VCaP (cell line): ENCODE results near the gene SLC6A16.
"Not testable (repeated sequence)": the region's sequence is repeated elsewhere in the genome, so short reads cannot be mapped to it uniquely, and the experiment has no call there.

Experiments used
- H3K27ac ChIP-seq: fragments of 450-650 bp; 2 replicates; pipeline ENCODE4 v1.5.1; 2017
- CTCF ChIP-seq: fragments of 450-650 bp; conservative IDR thresholded peaks from 2 replicates; pipeline ENCODE4 v1.5.1; 2017; ENCODE audit warnings: mild to moderate bottlenecking, moderate library complexity

Gene SLC6A16

GRCh38 chr19:49324801-49325576 is at the start of gene SLC6A16:
TSS of gene SLC6A16 (minus strand) at chr19:49325191. CDS start at chr19:49311347, 13,844 bp downstream.
- H3K27ac ChIP-seq, result no peak within 1 kb of the TSS
- TF ChIP-seq CTCF, result no peak

- not testable (repeated sequence) for H3K27ac ChIP-seq
Measured at GRCh38 chr19:49373174-49373573, 48.2 kb upstream of the SLC6A16 start.

GRCh38 chr19:49371184-49371583 is 46.2 kb upstream of the SLC6A16 start:
- H3K27ac ChIP-seq, result no peak overlapping the region
- TF ChIP-seq CTCF, result no peak

- no peak for TF ChIP-seq CTCF
- no peak overlapping the region for H3K27ac ChIP-seq
Measured at GRCh38 chr19:49368711-49369358, 43.8 kb upstream of the SLC6A16 start.

- TF ChIP-seq CTCF, result no peak
- no peak overlapping the region for H3K27ac ChIP-seq
Measured at GRCh38 chr19:49366110-49366509, 41.1 kb upstream of the SLC6A16 start.

- H3K27ac ChIP-seq, result no peak overlapping the region
- TF ChIP-seq CTCF, result no peak
Measured at GRCh38 chr19:49364083-49364737, 39.2 kb upstream of the SLC6A16 start.

GRCh38 chr19:49363268-49364082 is 38.5 kb upstream of the SLC6A16 start, which contains the start of gene DKKL1:
TSS of gene DKKL1 (plus strand) at chr19:49363877. CDS start at chr19:49363999, 122 bp downstream.
- no peak within 1 kb of the TSS for H3K27ac ChIP-seq
- no peak for TF ChIP-seq CTCF
